ENCODE data around the gene SORCS3.

SORCS3 gene

GRCh38 chr10:105197598-105198364 is 556.7 kb downstream of the SORCS3 start:
- no peak for DNase-seq

- no peak for DNase-seq
Measured at GRCh38 chr10:105206616-105207015, 565.5 kb downstream of the SORCS3 start.

GRCh38 chr10:105207476-105207995 is 566.4 kb downstream of the SORCS3 start:
- DNase-seq = no peak

- no peak for DNase-seq
Measured at GRCh38 chr10:105210546-105210945, 569.5 kb downstream of the SORCS3 start.

GRCh38 chr10:105237685-105238084 is 596.6 kb downstream of the SORCS3 start:
- no peak for DNase-seq

GRCh38 chr10:105239311-105240219 is 598.5 kb downstream of the SORCS3 start:
- no peak for DNase-seq

- DNase-seq = no peak
Measured at GRCh38 chr10:105241254-105241653, 600.2 kb downstream of the SORCS3 start.

- no peak for DNase-seq
Measured at GRCh38 chr10:105243381-105243780, 602.3 kb downstream of the SORCS3 start.

GRCh38 chr10:105243825-105244224 is 602.7 kb downstream of the SORCS3 start:
- DNase-seq = no peak

GRCh38 chr10:105247831-105248499 is 606.9 kb downstream of the SORCS3 start:
- DNase-seq = no peak

GRCh38 chr10:105252911-105253310 is 611.8 kb downstream of the SORCS3 start:
- DNase-seq = no peak

GRCh38 chr10:105253515-105254212 is 612.6 kb downstream of the SORCS3 start:
- DNase-seq = no peak

- DNase-seq = no peak
Measured at GRCh38 chr10:105258036-105258673, 617.1 kb downstream of the SORCS3 start.

GRCh38 chr10:105258674-105259065 is 617.6 kb downstream of the SORCS3 start:
- no peak for DNase-seq

GRCh38 chr10:105259201-105259600 is 618.1 kb downstream of the SORCS3 start:
- DNase-seq = no peak

GRCh38 chr10:105262666-105263065 is 621.6 kb downstream of the SORCS3 start:
- no peak for DNase-seq

- DNase-seq = no peak
Measured at GRCh38 chr10:105266966-105267539, 626.0 kb downstream of the SORCS3 start.

GRCh38 chr10:105268961-105269360 is 627.9 kb downstream of the SORCS3 start:
- DNase-seq = no peak

- no peak for DNase-seq
Measured at GRCh38 chr10:105269689-105270088, 628.6 kb downstream of the SORCS3 start.

GRCh38 chr10:105274556-105275070 is 633.5 kb downstream of the SORCS3 start:
- no peak for DNase-seq

GRCh38 chr10:105278439-105278838 is 637.3 kb downstream of the SORCS3 start:
- no peak for DNase-seq
